ENCODE data around the gene CCDC185. TPM values are rescaled to one million over a fixed set of nuclear protein-coding genes. Genes with fewer than 3 reads are reported as not detected.

Gene CCDC185
- polyA plus RNA-seq, 3 donors: not detected

GRCh38 chr1:223374064-223374610 lies 19.1 kb upstream of the CCDC185 start:
- peaks cover 11 to 24% (median 19%) of the 10 kb centered on the region in 7 donors for H3K9me3 Mint-ChIP-seq
- TF ChIP-seq CTCF (IDR thresholded peaks at IDR 0.05): no peak
- Histone ChIP-seq H2AFZ (ENCODE audit: insufficient read depth, low read depth, low read length, poor library complexity, severe bottlenecking) (no peak overlapping the region), H4K20me1 (ENCODE audit: insufficient read depth, low read length) (no peaks in the 10 kb centered on the region), H3K4me1 (ENCODE audit: control insufficient read depth in 1 of 2, insufficient read depth in 2 of 2, low read length in 2 of 2) (no peaks in the 10 kb centered on the region), H3K36me3 (replicated peaks in 1 of 2; ENCODE audit: control insufficient read depth in 1 of 2, insufficient read depth in 2 of 2, low read length in 2 of 2) (no peaks in the 10 kb centered on the region), H3K9ac (ENCODE audit: insufficient read depth, low read length, poor library complexity, severe bottlenecking) (no peak overlapping the region), H3K27me3 (ENCODE audit: control insufficient read depth in 2 of 2, insufficient read depth in 2 of 2, low read length in 2 of 2) (no peaks in the 10 kb centered on the region), H3K4me3 (replicated peaks in 1 of 3; ENCODE audit: low read depth in 2 of 3, low read length in 3 of 3) (no peak overlapping the region), H3K79me2 (ENCODE audit: insufficient read depth, low read length) (no peaks in the 10 kb centered on the region), H3K27ac (ENCODE audit: low read depth in 1 of 2, low read length in 2 of 2) (no peak overlapping the region), H3K4me2 (replicated peaks; ENCODE audit: extremely low read depth, low read length, poor library complexity, severe bottlenecking) (no peak overlapping the region), H3K9me3 (replicated peaks in 1 of 2; ENCODE audit: control insufficient read depth in 1 of 2, insufficient read depth in 1 of 2, low read length in 2 of 2) (peaks cover 5 to 9% of the 10 kb centered on the region in 2 donors)
- WGBS (ENCODE audit: insufficient coverage): 100% methylated on average over 1 of the region's 4 CpGs
- no peak overlapping the region for H3K4me3 Mint-ChIP-seq
- no peaks in the 10 kb centered on the region for H3K4me1 Mint-ChIP-seq
- no peak overlapping the region for H3K27ac Mint-ChIP-seq
- no peak for DNase-seq
- intact Hi-C loops (cut with micrococcal nuclease): no loop called here
- no peaks in the 10 kb centered on the region for H3K36me3 Mint-ChIP-seq
- peaks cover 8 to 13% (median 8%) of the 10 kb centered on the region in 3 donors for H3K27me3 Mint-ChIP-seq (ENCODE audit: low read depth in 3 of 3)

GRCh38 chr1:223378754-223379153 lies 14.5 kb upstream of the CCDC185 start:
- no peaks in the 10 kb centered on the region for H3K4me1 Mint-ChIP-seq
- no peaks in the 10 kb centered on the region for H3K27me3 ChIP-seq (ENCODE audit: control insufficient read depth in 2 of 2, insufficient read depth in 2 of 2, low read length in 2 of 2)
- no peaks in the 10 kb centered on the region for H3K4me1 ChIP-seq (ENCODE audit: control insufficient read depth in 1 of 2, insufficient read depth in 2 of 2, low read length in 2 of 2)
- no peak overlapping the region for H3K27ac Mint-ChIP-seq
- H3K9me3 Mint-ChIP-seq: peaks cover 7 to 22% (median 11%) of the 10 kb centered on the region in 7 donors
- H3K79me2 ChIP-seq (ENCODE audit: insufficient read depth, low read length): no peaks in the 10 kb centered on the region
- no peak overlapping the region for H2AFZ ChIP-seq (ENCODE audit: insufficient read depth, low read depth, low read length, poor library complexity, severe bottlenecking)
- H3K4me3 ChIP-seq (replicated peaks in 1 of 3; ENCODE audit: low read depth in 2 of 3, low read length in 3 of 3): no peak overlapping the region
- H3K36me3 Mint-ChIP-seq: no peaks in the 10 kb centered on the region
- H4K20me1 ChIP-seq (ENCODE audit: insufficient read depth, low read length): no peaks in the 10 kb centered on the region
- DNase-seq: no peak
- H3K4me3 Mint-ChIP-seq: no peak overlapping the region
- intact Hi-C loops (cut with micrococcal nuclease): no loop called here
- no peaks in the 10 kb centered on the region for H3K36me3 ChIP-seq (replicated peaks in 1 of 2; ENCODE audit: control insufficient read depth in 1 of 2, insufficient read depth in 2 of 2, low read length in 2 of 2)
- peaks cover 5 to 9% of the 10 kb centered on the region in 2 donors for H3K9me3 ChIP-seq (replicated peaks in 1 of 2; ENCODE audit: control insufficient read depth in 1 of 2, insufficient read depth in 1 of 2, low read length in 2 of 2)
- H3K9ac ChIP-seq (ENCODE audit: insufficient read depth, low read length, poor library complexity, severe bottlenecking): no peak overlapping the region
- H3K4me2 ChIP-seq (replicated peaks; ENCODE audit: extremely low read depth, low read length, poor library complexity, severe bottlenecking): no peak overlapping the region
- TF ChIP-seq CTCF (IDR thresholded peaks at IDR 0.05): no peak
- H3K27me3 Mint-ChIP-seq (ENCODE audit: low read depth in 3 of 3): peaks cover 5 to 11% (median 7%) of the 10 kb centered on the region in 3 donors
- no peak overlapping the region for H3K27ac ChIP-seq (ENCODE audit: low read depth in 1 of 2, low read length in 2 of 2)

All from CD14-positive monocyte (primary cell).